ENCODE measurements around the gene SYT7.

Gene SYT7

DNA sequence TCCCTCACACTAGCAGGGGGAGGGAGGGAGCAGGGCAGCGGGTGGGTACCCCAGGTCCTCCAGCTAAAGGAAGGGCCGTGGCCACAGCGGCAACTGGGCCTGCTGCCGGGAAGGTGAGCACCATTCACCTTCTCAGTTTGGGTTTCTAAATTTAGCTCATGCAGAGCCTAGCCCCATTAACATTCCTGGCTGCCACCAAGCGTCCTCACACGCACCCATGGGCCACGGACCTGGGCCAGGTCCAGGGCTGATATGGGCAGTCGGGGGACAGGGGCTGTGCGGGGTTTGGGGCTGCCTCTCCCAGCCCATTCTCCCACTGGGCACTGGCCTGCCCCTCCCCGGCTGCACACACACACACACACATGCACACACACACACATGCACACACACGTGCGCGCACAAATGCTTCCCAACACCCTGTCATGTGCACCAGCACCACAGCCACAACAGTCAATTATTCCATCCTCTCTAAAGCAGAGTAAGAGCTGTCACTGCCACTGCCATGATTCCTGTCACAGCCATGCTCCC is 28.7 kb downstream of the SYT7 start:
- no peak for DNase-seq

DNA sequence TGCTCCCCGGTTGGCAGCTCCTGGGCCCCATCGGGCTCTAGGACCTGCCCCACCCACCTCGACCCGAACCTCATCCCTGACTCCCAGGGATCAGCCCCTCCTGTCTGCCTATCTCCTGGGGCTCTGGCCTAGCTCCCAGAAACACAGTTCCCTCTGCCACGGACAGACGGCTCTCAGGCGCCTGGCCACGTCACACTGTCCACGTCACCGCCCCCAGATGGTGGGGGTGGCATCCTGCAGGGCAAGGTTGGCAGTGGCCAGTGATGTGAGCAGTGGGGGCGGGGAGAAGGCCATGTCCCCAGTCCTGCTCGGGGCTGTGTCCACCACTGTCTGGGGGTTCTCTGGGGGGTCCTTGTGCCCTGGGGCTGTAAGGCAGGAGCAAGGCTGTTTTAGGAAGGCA is 29.2 kb downstream of the SYT7 start:
- no peak for DNase-seq

GRCh38 chr11:61550665-61551227 is 30.1 kb downstream of the SYT7 start:
- DNase-seq: no peak

DNA sequence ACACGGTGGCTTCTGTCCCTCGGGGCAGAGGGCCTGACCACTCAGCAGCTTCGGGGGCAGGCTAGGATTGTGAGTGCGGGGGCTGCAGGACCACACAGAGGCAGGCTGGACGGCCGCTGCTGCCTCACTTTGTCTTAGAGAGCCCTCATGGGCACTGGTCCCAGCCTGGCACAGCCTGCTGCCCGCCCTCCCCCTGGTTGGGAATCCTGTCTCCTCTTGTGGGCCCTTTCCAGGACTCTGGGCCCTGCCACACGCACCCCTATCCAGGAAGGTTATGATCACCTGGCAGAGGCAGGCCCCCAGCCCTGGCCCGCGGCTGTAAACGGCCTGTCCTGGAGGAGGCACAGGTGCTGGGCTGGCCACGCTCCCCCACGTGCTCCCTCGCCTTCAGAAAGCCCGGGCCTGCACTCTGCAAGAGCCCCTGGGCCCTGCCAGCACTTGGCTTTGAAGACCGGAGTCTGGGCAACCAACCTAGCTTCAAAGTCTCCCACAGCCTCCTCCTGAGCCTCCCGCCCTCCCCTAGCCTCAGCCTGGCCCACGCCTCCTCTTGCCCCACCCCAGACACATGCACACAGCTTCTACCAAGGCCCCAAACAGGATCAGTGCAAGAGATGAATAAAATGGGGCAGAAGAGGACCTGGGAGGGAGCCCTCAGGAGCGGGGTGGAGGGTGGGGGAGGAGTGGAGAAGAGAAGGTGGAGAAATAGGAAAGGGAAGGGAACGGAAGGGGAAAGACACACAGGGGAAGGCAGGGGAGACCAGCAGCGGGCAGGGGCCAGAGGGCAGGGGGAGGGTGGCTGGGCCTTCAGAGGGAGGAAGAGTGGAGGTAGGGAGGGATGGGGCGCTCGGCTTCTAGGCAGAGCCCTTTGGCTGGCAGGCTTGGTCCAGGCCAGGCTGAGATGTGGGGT is 31.0 kb downstream of the SYT7 start:
- no peak for DNase-seq

DNA sequence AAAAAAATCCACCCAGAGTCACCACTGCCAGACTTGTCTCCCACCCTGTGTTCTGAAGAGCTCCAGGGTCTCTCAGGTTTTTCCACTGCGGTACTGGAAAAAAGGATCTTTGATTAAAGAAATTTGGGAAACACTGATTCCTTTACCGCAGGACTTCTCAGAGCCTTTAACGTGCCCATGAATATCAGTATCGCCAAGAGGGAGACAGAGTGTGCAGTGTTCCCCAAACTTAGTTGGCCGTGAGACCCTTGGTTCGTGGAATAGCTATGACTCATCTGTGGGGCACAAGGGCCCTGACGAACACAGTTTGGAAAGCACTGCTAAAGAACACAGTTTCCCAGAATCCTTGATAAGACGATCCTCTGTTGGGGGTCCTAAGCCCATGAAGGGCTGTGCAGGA is 31.7 kb downstream of the SYT7 start:
- no peak for DNase-seq

GRCh38 chr11:61547246-61547645 is 33.6 kb downstream of the SYT7 start:
- no peak for DNase-seq

- DNase-seq: no peak
Measured at GRCh38 chr11:61546663-61547062, 34.2 kb downstream of the SYT7 start.

GRCh38 chr11:61545921-61546320 is 35.0 kb downstream of the SYT7 start:
- DNase-seq: no peak

- peak; percentile 52 for DNase-seq
Measured at GRCh38 chr11:61545341-61545740, 35.5 kb downstream of the SYT7 start.

- DNase-seq: no peak
Measured at GRCh38 chr11:61544466-61544865, 36.4 kb downstream of the SYT7 start.

- DNase-seq: peak; percentile 58
Measured at GRCh38 chr11:61543606-61544306, 37.1 kb downstream of the SYT7 start.

GRCh38 chr11:61542705-61543104 is 38.2 kb downstream of the SYT7 start:
- DNase-seq: no peak

GRCh38 chr11:61542024-61542461 is 38.8 kb downstream of the SYT7 start:
- peak; percentile 50 for DNase-seq

DNA sequence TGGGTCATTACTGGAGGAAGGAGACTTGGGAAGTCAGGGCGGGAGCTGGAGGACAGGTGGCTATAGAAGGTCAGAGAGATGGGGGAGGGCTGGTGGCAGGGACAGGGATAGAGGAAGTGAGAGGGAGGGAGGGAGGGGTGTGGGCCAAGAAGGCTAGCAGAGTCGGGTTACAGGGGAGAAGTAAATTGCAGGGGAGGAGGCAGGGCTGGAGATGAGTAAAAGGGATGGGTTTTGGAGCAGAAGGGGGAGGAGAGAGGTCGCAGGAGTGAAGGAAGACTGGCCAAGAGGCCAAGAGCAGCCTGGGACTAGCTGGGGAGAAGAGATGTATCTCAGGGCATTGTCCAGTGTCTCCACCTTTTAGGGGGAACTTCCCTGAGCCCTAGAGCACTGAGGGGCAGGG is 39.3 kb downstream of the SYT7 start:
- peak; percentile 77 for DNase-seq

DNA sequence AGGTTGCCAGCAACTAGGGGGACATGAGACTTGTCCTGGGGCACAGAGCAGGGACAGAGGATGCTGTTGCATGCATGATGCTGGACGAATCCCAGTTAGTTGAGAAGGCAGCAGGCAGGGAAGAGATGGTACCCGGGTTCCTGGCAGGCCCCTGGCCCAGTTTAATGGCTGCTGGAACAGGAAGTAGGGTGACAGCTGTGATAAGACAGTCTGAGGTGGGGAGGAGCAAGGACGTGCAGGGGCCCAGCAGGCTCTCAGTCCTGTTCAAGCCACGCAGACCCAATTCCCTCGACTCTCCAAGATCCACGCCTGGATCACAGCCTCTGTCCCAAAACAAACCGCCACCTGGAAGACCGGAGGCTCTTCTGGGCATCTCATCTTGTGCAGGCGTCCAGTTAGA is 40.3 kb downstream of the SYT7 start:
- no peak for DNase-seq

DNA sequence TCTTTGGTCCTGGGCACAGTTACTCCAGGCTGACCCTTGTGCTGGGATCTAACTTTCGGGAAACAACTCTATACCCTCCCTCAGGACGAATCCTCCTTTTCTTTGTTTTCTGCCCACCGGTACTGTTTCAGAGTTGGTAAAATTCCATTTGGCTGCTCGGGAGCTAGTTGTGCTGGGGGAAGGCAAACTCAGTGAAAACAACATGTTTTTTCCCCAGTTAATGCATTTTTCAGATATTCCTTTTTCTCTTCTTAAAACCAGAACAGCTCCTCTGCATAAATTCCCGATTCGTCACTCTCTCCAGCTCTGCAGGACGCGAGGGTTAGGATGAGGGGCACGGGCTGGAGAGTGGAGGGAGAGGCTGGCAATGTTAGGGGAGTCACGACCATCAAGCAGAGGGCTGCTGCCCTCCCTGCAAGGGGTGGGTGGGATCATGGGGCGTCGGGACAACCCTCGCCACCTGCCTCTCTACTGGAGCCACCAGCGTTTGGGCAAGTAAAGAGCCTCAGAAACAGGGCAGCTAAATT is 41.0 kb downstream of the SYT7 start:
- no peak for DNase-seq

DNA sequence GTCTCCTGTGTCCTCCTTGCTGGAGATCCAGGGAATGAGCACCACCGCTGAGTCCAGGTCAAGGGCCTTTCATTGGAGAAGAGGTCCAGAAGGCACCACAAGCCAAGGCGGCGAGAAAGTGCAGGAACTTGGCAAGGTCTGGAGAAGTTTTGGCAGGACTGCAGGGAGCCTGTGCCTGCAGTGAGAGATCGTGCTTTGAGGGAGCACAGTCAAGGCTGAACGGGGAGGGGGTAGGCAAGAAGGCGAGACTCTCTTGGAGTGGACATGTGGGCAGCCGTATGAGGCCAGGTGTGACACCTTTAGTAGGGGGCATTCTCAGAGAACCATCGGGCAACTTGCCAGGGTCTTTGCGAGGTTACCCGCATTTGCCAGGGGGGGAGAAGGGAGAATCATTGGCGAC is 41.9 kb downstream of the SYT7 start:
- DNase-seq: no peak

DNA sequence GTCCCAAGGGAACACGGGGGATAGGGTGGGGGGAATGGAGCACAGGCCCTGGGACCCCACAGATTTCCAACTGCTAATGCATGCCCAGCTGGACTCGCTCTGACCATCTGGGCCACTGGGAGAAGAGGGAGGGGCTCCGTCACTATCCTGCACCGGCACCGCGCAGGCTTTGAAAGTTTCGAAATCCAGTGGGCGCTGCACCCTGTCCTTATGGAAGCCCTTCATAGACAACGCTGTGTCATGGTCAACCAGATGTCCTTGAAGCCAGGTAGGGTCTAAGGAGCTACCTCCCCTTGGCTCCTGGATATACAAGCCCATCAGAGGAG is 42.3 kb downstream of the SYT7 start:
- no peak for DNase-seq

GRCh38 chr11:61537326-61537725 is 43.5 kb downstream of the SYT7 start:
- no peak for DNase-seq

DNA sequence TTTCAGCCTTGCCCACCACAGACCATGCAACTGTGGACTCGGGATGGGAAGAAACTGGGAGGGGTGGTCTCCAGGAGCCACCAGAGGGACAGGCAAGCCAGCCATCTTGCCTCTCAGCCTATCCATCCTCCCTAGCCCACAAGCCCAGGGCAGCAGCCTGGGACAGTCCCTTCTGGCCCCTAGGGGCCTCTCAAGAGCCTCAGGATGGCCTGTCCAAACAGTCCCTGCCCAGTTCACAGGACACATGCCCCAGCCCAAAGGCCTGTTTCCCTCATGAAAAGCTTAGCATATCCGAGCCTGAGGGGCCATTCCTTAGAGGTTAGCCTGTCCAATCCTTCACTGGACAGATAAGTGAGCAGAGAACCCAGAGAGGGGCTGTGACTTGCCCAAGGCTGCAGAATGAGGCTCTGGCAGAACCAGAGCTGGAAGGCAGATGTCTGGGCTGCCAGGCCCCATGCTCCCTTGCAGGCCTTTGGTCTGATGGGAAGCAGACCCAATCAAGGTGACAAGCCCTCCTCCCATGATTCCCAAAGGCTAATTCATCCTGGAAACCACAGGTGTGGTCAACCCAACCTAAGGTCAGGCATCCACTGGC is 44.1 kb downstream of the SYT7 start:
- peak; percentile 43 for DNase-seq

GRCh38 chr11:61535998-61536675 is 44.7 kb downstream of the SYT7 start:
- no peak for DNase-seq

Data from DMS53 (cell line).